Upper lobe of left lung (tissue), 6 donors: ENCODE measurements around the gene HOXB7. TPM values are rescaled to one million over a fixed set of nuclear protein-coding genes. Genes with fewer than 3 reads are reported as not detected.
A peak's percentile ranks its signal among the peaks of the same experiment; 100 is the strongest.

Experiments
- ATAC-seq, 2 donors: fragments of 200-7000 bp; cut with Tn5 transposase; one replicate each; pipeline ENCODE4 v1.9.1; 2022; ENCODE audit warnings: mild to moderate bottlenecking in 2 of 2, moderate library complexity in 2 of 2; ENCODE audit not compliant: low FRiP score in 2 of 2
- DNase-seq, 2 donors: peaks; one replicate each; pipeline ENCODE4 v3.0.0-alpha.2; 2019 to 2020
- H3K27ac ChIP-seq, 4 donors: fragments of 200-600 bp; sonication (generic); one replicate each; pipeline ENCODE4 v1.5.1; 2016 to 2019
- H3K27me3 ChIP-seq, 4 donors: fragments of 200-600 bp; sonication (generic); one replicate each; pipeline ENCODE4 v1.5.1; 2017 to 2019
- H3K36me3 ChIP-seq, 4 donors: fragments of 200-600 bp; sonication (generic); one replicate each; pipeline ENCODE4 v1.5.1; 2016 to 2019
- H3K4me1 ChIP-seq, 4 donors: fragments of 200-600 bp; sonication (generic); one replicate each; pipeline ENCODE4 v1.5.1; 2018 to 2019
- H3K4me3 ChIP-seq, 4 donors: fragments of 200-600 bp; sonication (generic); one replicate each; pipeline ENCODE4 v1.5.1; 2017 to 2019; ENCODE audit warnings: mild to moderate bottlenecking in 2 of 4, moderate library complexity in 1 of 4
- H3K9me3 ChIP-seq, 4 donors: fragments of 200-600 bp; sonication (generic); one replicate each; pipeline ENCODE4 v1.5.1; 2018 to 2019
- CTCF ChIP-seq, 6 experiments: fragments of 450-650 bp in 4 of 6; fragments of 200-600 bp in 2 of 6; sonication (generic) in 2 of 6; IDR thresholded peaks; one replicate each; pipeline ENCODE4 v1.5.1; 2016 to 2019; ENCODE audit warnings: antibody characterized with exemption in 6 of 6
- EP300 ChIP-seq, 4 donors: sonication (generic); formaldehyde crosslinking; IDR thresholded peaks; one replicate each; pipeline ENCODE4 v1.5.1; 2017; ENCODE audit warnings: antibody characterized with exemption in 4 of 4, control low read depth in 2 of 4
- POLR2A ChIP-seq, 4 donors: fragments of 450-650 bp; IDR thresholded peaks; one replicate each; pipeline ENCODE4 v1.5.1; 2016 to 2017; ENCODE audit warnings: antibody characterized with exemption in 4 of 4, mild to moderate bottlenecking in 2 of 4
- POLR2AphosphoS5 ChIP-seq, 2 donors: sonication (generic); formaldehyde crosslinking; IDR thresholded peaks; one replicate each; pipeline ENCODE4 v1.5.1; 2017; ENCODE audit warnings: antibody characterized with exemption in 2 of 2
- WGBS, 2 donors: methylation state at CpG; one replicate each; pipeline ENCODE4 v1.1.5; 2017 to 2018; 5-methylcytosine and 5-hydroxymethylcytosine counted together
- total RNA-seq, 6 donors: library from RNA; depleted of rRNA in 4 of 6; stranded (reverse); fragments of >200 nt in 4 of 6; gene quantifications; one replicate each; pipeline versions ENCODE4 v1.1.0 to v1.2.1, GENCODE V29; 2016 to 2021
- donor health status: DM: no; HTN: no; CAD: no; lungs with moderate emphysema.
- donor health status: DM: no; HTN: yes; CAD: no; lungs with severe emphysema.

The HOXB7 gene
- total RNA-seq, 6 donors from 2014 or later = 1.1 to 3.7 (median 1.3) TPM; not detected in 1

- H3K36me3 ChIP-seq = no peaks in the 10 kb centered on the region
- DNase-seq (peak in 1 of 2 donors; percentile 78), ATAC-seq (no peak)
- no peak for TF ChIP-seq POLR2A (IDR thresholded peaks at IDR 0.05)
- TF ChIP-seq POLR2AphosphoS5 (IDR thresholded peaks at IDR 0.05) = no peak
- TF ChIP-seq EP300 (IDR thresholded peaks at IDR 0.05) = no peak
- TF ChIP-seq CTCF (IDR thresholded peaks at IDR 0.05) = no peak
- no peak within 1 kb of the TSS for H3K27ac ChIP-seq
- H3K9me3 ChIP-seq = no peaks in the 10 kb centered on the region
- peaks cover 7 to 14% (median 7%) of the 10 kb centered on the region in 4 donors for H3K4me1 ChIP-seq
- H3K4me3 ChIP-seq = peak within 1 kb of the TSS in 3 of 4 donors; percentile 1 to 13 (median 4)
- WGBS, 2 donors = 33 to 39% methylated on average over 16 of the region's 16 CpGs
- H3K27me3 ChIP-seq = peaks cover 0 to 66% (median 32%) of the 10 kb centered on the region in 4 donors
Measured at GRCh38 chr17:48604770-48605329, 6.0 kb downstream of the HOXB7 start, which contains the start of gene HOXB6. Gene HOXB6 (minus strand): TSS chr17:48604986. CDS start chr17:48598150, 6,836 bp downstream.

GRCh38 chr17:48603959-48604769 is 6.7 kb downstream of the HOXB7 start:
- ATAC-seq (peak in 1 of 2 donors; percentile 35), DNase-seq (peak in 1 of 2 donors; percentile 51)
- H3K4me1 ChIP-seq = peaks cover 6 to 12% (median 7%) of the 10 kb centered on the region in 4 donors
- H3K9me3 ChIP-seq = no peaks in the 10 kb centered on the region
- WGBS, 2 donors = 31 to 42% methylated on average over 21 of the region's 21 CpGs
- no peak for TF ChIP-seq POLR2AphosphoS5 (IDR thresholded peaks at IDR 0.05)
- TF ChIP-seq EP300 (IDR thresholded peaks at IDR 0.05) = no peak
- no peak for TF ChIP-seq CTCF (IDR thresholded peaks at IDR 0.05)
- TF ChIP-seq POLR2A (IDR thresholded peaks at IDR 0.05) = no peak
- no peak overlapping the region for H3K27ac ChIP-seq
- H3K36me3 ChIP-seq = no peaks in the 10 kb centered on the region
- H3K27me3 ChIP-seq = peaks cover 0 to 65% (median 30%) of the 10 kb centered on the region in 4 donors
- H3K4me3 ChIP-seq = peak overlapping the region in 3 of 4 donors; percentile 1 to 13 (median 4)

GRCh38 chr17:48601539-48602425 is 9.0 kb downstream of the HOXB7 start:
- DNase-seq (peak in 1 of 2 donors; percentile 73), ATAC-seq (no peak)
- Histone ChIP-seq H3K27ac (no peak overlapping the region), H3K9me3 (no peaks in the 10 kb centered on the region), H3K4me1 (peaks cover 12 to 25% (median 19%) of the 10 kb centered on the region in 4 donors), H3K36me3 (no peaks in the 10 kb centered on the region), H3K27me3 (peaks cover 0 to 70% (median 35%) of the 10 kb centered on the region in 4 donors), H3K4me3 (peak overlapping the region in 1 of 4 donors; percentile 26)
- TF ChIP-seq EP300 (IDR thresholded peaks at IDR 0.05) (no peak), CTCF (IDR thresholded peaks at IDR 0.05) (no peak), POLR2A (IDR thresholded peaks at IDR 0.05) (no peak), POLR2AphosphoS5 (IDR thresholded peaks at IDR 0.05) (no peak)
- WGBS, 2 donors = 35 to 42% methylated on average over 28 to 35 of the region's 35 CpGs

- DNase-seq = no peak
- WGBS, 2 donors = 33 to 60% methylated on average over 4 of the region's 4 CpGs
Measured at GRCh38 chr17:48601207-48601538, 9.6 kb downstream of the HOXB7 start.

More at GRCh38 chr17:48601207-48601538, 9.6 kb downstream of the HOXB7 start:
- no peaks in the 10 kb centered on the region for H3K9me3 ChIP-seq
- H3K4me3 ChIP-seq = no peak overlapping the region
- TF ChIP-seq POLR2A (IDR thresholded peaks at IDR 0.05) (no peak), CTCF (IDR thresholded peaks at IDR 0.05) (no peak)
- no peak overlapping the region for H3K27ac ChIP-seq
- ATAC-seq = no peak
- H3K36me3 ChIP-seq = no peaks in the 10 kb centered on the region
- H3K27me3 ChIP-seq = peaks cover 0 to 72% (median 39%) of the 10 kb centered on the region in 4 donors
- H3K4me1 ChIP-seq = peaks cover 13 to 31% (median 24%) of the 10 kb centered on the region in 4 donors
